ENCODE results near the gene MGP.

DNA sequence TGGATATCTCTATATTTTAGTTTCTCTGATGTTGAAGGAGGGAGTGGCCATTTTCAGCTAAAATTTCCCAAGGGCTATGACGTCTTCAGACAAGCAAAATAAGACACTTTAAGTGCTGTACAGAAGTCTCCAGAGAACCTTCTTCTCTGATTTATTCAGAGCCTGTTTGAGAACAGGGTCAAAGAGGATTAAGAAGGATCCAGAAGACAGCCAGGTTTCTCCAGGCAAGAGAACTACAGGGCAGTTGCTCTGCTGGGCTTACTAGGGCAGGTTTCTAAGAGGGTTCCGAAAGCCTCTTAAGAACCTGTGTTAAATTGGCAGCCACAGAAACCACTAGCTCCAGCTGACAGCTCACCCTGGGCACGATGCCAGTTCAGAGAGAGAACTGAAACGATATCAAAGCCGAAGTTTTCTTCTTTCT is 1.2 kb downstream of the MGP start:
- no peak for TF ChIP-seq POLR2A (IDR thresholded peaks at IDR 0.05)
- TF ChIP-seq, protein P1, sequence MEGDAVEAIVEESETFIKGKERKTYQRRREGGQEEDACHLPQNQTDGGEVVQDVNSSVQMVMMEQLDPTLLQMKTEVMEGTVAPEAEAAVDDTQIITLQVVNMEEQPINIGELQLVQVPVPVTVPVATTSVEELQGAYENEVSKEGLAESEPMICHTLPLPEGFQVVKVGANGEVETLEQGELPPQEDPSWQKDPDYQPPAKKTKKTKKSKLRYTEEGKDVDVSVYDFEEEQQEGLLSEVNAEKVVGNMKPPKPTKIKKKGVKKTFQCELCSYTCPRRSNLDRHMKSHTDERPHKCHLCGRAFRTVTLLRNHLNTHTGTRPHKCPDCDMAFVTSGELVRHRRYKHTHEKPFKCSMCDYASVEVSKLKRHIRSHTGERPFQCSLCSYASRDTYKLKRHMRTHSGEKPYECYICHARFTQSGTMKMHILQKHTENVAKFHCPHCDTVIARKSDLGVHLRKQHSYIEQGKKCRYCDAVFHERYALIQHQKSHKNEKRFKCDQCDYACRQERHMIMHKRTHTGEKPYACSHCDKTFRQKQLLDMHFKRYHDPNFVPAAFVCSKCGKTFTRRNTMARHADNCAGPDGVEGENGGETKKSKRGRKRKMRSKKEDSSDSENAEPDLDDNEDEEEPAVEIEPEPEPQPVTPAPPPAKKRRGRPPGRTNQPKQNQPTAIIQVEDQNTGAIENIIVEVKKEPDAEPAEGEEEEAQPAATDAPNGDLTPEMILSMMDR (IDR thresholded peaks at IDR 0.05), result no peak
